K562 (cell line): Measurements from ENCODE around the gene BMP4. TPM values are rescaled to one million over a fixed set of nuclear protein-coding genes. Genes with fewer than 3 reads are reported as not detected.

Experiments
- ATAC-seq: fragments of 200-7000 bp; cut with Tn5 transposase; 3 replicates; pipeline ENCODE4 v1.9.1; 2020; ENCODE audit warnings: moderate library complexity
- BruUV-seq: library from RNA; stranded (reverse); fragments of 400-500 nt; replicated peaks from 2 replicates; lab custom pipeline; 2021; lab: Mats Ljungman, UMichigan
- CTCF ChIA-PET: fragments of 300-600 bp; formaldehyde crosslinking; extraction: SDS; loops from one replicate; lab custom pipeline; 2021; ENCODE audit warnings: low intra/inter-chr PET ratio; lab: Yijun Ruan, JAX
- POLR2A ChIA-PET: fragments of 300-600, 350-650 bp; sonication (Branson Sonifier 250); formaldehyde crosslinking; extraction: SDS; loops from one replicate; lab custom pipeline; 2021; ENCODE audit warnings: antibody characterized with exemption, inconsistent platforms; lab: Yijun Ruan, JAX
- DNase-seq, 4 experiments: peaks; one replicate each; pipeline versions ENCODE4 v3.0.0 to v3.0.0-alpha.2; 2011 to 2018; ENCODE audit warnings: low spot score in 3 of 4, mixed read lengths in 3 of 4; ENCODE audit errors: extremely low read depth in 1 of 4
- FAIRE-seq: peaks from 2 replicates; lab custom pipeline; 2011; peaks lifted over from hg19 to GRCh38; lab: Jason Lieb, UNC
- H2AFZ ChIP-seq: 2 replicates; pipeline ENCODE4 v1.6.0; 2011; ENCODE audit warnings: low read depth, low read length, control low read depth, inconsistent platforms
- H3K27ac ChIP-seq: fragments of 200-600 bp; 3 replicates; pipeline ENCODE4 v1.8.0; 2011; ENCODE audit warnings: low read depth, mild to moderate bottlenecking, control low read depth, inconsistent platforms, low read length, moderate library complexity, mixed read lengths; ENCODE audit errors: extremely low read depth
- H3K27me3 ChIP-seq, 2 experiments: fragments of 300-600 bp in 1 of 2; 2 replicates in 1 of 2; 3 replicates in 1 of 2; pipeline versions ENCODE4 v1.6.0 to v1.8.0; 2011; ENCODE audit warnings: inconsistent platforms in 2 of 2, low read length in 2 of 2, mild to moderate bottlenecking in 1 of 2, mixed read lengths in 1 of 2, moderate library complexity in 1 of 2; ENCODE audit not compliant: control insufficient read depth in 2 of 2, insufficient read depth in 2 of 2
- H3K36me3 ChIP-seq: fragments of 300-600 bp; 3 replicates; pipeline ENCODE4 v1.8.0; 2011; ENCODE audit warnings: mild to moderate bottlenecking, low read length, inconsistent platforms; ENCODE audit not compliant: control insufficient read depth, insufficient read depth
- H3K4me1 ChIP-seq, 2 experiments: fragments of 200-600 bp in 1 of 2; replicated peaks in 1 of 2; 2 replicates in 1 of 2; 3 replicates in 1 of 2; pipeline versions ENCODE4 v1.5.1 to v1.8.0; 2011; ENCODE audit warnings: inconsistent platforms in 2 of 2, low read length in 2 of 2, mild to moderate bottlenecking in 1 of 2, mixed read lengths in 1 of 2, moderate library complexity in 1 of 2; ENCODE audit not compliant: control insufficient read depth in 2 of 2, insufficient read depth in 2 of 2
- H3K4me2 ChIP-seq: 2 replicates; pipeline ENCODE4 v1.6.1; 2011; ENCODE audit warnings: low read length, control low read depth, inconsistent platforms, mixed read lengths; ENCODE audit not compliant: insufficient read depth
- H3K4me3 ChIP-seq: fragments of 200-600 bp; sonication (generic), shearing (Covaris generic); 2 replicates; pipeline ENCODE4 v1.5.1; 2016; ENCODE audit warnings: control low read depth, inconsistent platforms
- H3K79me2 ChIP-seq: fragments of 200-600 bp; 3 replicates; pipeline ENCODE4 v1.8.0; 2011; ENCODE audit warnings: low read length, inconsistent platforms; ENCODE audit not compliant: control insufficient read depth, insufficient read depth
- H3K9ac ChIP-seq, 2 experiments: 2 replicates each; pipeline versions ENCODE4 v1.6.0 to v1.6.1; 2011; ENCODE audit warnings: low read depth in 2 of 2, low read length in 2 of 2, control low read depth in 1 of 2, inconsistent platforms in 1 of 2, mild to moderate bottlenecking in 1 of 2, mixed read lengths in 1 of 2; ENCODE audit not compliant: insufficient read depth in 1 of 2
- H3K9me1 ChIP-seq: one replicate; pipeline ENCODE4 v1.6.0; 2011; ENCODE audit warnings: inconsistent platforms, mild to moderate bottlenecking, low read length, moderate library complexity; ENCODE audit not compliant: control insufficient read depth, insufficient read depth
- H3K9me3 ChIP-seq: replicated peaks from 2 replicates; pipeline ENCODE4 v1.5.1; 2011; ENCODE audit warnings: low read depth, low read length, inconsistent platforms; ENCODE audit not compliant: control insufficient read depth, insufficient read depth
- H4K20me1 ChIP-seq: replicated peaks from 2 replicates; pipeline ENCODE4 v1.6.1; 2011; ENCODE audit warnings: low read length, inconsistent platforms, mixed read lengths; ENCODE audit not compliant: control insufficient read depth, insufficient read depth
- ARNT ChIP-seq, 2 experiments: fragments of 450-650 bp; IDR thresholded peaks; 2 replicates each; pipeline ENCODE4 v1.6.1; 2016; ENCODE audit warnings: mild to moderate bottlenecking in 1 of 2
- BCOR ChIP-seq: fragments of 450-650 bp; IDR thresholded peaks from 2 replicates; pipeline ENCODE4 v1.6.1; 2016
- E2F4 ChIP-seq: sonication (generic); formaldehyde crosslinking; IDR thresholded peaks from 2 replicates; pipeline ENCODE4 v1.8.0; 2022; ENCODE audit warnings: mild to moderate bottlenecking, low read depth, missing genetic modification reagents
- FOXM1 ChIP-seq, 2 experiments: fragments of 450-650 bp in 1 of 2; sonication (generic) in 1 of 2; formaldehyde crosslinking in 1 of 2; IDR thresholded peaks; 2 replicates each; pipeline versions ENCODE4 v1.6.1 to v1.9.0; 2017 to 2022; ENCODE audit warnings: low read depth in 2 of 2, mild to moderate bottlenecking in 2 of 2, missing genetic modification reagents in 1 of 2, moderate library complexity in 1 of 2
- HDAC2 ChIP-seq: fragments of 450-650 bp; IDR thresholded peaks from 2 replicates; pipeline ENCODE4 v1.6.1; 2016; ENCODE audit warnings: mild to moderate bottlenecking
- HNRNPK ChIP-seq: fragments of 200-400 bp; formaldehyde crosslinking; IDR thresholded peaks from one replicate; pipeline ENCODE4 v1.6.1; 2018; ENCODE audit warnings: mild to moderate bottlenecking, low read depth, low read length; ENCODE audit not compliant: poor library complexity, severe bottlenecking
- LARP7 ChIP-seq: fragments of 450-650 bp; IDR thresholded peaks from 2 replicates; pipeline ENCODE4 v1.6.1; 2016
- MYBL2 ChIP-seq, 2 experiments: fragments of 450-650 bp in 1 of 2; sonication (generic) in 1 of 2; formaldehyde crosslinking in 1 of 2; IDR thresholded peaks; 2 replicates each; pipeline versions ENCODE4 v1.6.1 to v1.8.1; 2017 to 2022; ENCODE audit warnings: borderline replicate concordance in 1 of 2, inconsistent platforms in 1 of 2, low read depth in 1 of 2, mild to moderate bottlenecking in 1 of 2, missing genetic modification reagents in 1 of 2, moderate library complexity in 1 of 2
- RBM14 ChIP-seq: fragments of 200-400 bp; formaldehyde crosslinking; IDR thresholded peaks from 2 replicates; pipeline ENCODE4 v1.6.1; 2018; ENCODE audit warnings: low read depth, mild to moderate bottlenecking, low read length, moderate library complexity, borderline replicate concordance; ENCODE audit not compliant: insufficient read depth
- RFX1 ChIP-seq: fragments of 450-650 bp; IDR thresholded peaks from 2 replicates; pipeline ENCODE4 v1.6.1; 2016; ENCODE audit warnings: mild to moderate bottlenecking, moderate library complexity
- RFX7 ChIP-seq: fragments of 250-450 bp; sonication (Bioruptor Pico); IDR thresholded peaks from 2 replicates; pipeline ENCODE4 v1.5.1; 2021; ENCODE audit warnings: mild to moderate bottlenecking
- SNIP1 ChIP-seq: fragments of 450-650 bp; IDR thresholded peaks from 2 replicates; pipeline ENCODE4 v1.7.1; 2017; ENCODE audit warnings: low read depth, mild to moderate bottlenecking
- TEAD1 ChIP-seq, 2 experiments: fragments of 450-650 bp in 1 of 2; sonication (generic) in 1 of 2; formaldehyde crosslinking; IDR thresholded peaks; 2 replicates each; pipeline versions ENCODE4 v1.4.0 to v1.8.0; 2020 to 2022; ENCODE audit warnings: mild to moderate bottlenecking in 2 of 2, missing genetic modification reagents in 1 of 2
- TRIM25 ChIP-seq: fragments of 450-650 bp; IDR thresholded peaks from 2 replicates; pipeline ENCODE4 v1.7.0; 2016; ENCODE audit warnings: borderline replicate concordance
- ZNF395 ChIP-seq: fragments of 200-800 bp; sonication (Bioruptor generic); IDR thresholded peaks from 2 replicates; pipeline ENCODE4 v1.6.1; 2017; ENCODE audit warnings: missing genetic modification characterization, missing compliant biosample characterization
- ZNF644 ChIP-seq: fragments of 200-800 bp; sonication (Bioruptor generic); IDR thresholded peaks from 2 replicates; pipeline ENCODE4 v1.6.1; 2016; ENCODE audit warnings: low read depth, missing genetic modification characterization, missing compliant biosample characterization
- ZNF764 ChIP-seq: fragments of 250-450 bp; sonication (Bioruptor Pico); IDR thresholded peaks from 2 replicates; pipeline ENCODE4 v1.4.0; 2020; ENCODE audit warnings: low read depth, mild to moderate bottlenecking, moderate library complexity
- WGBS: fragments of 100-300 bp; shearing (Covaris generic); methylation state at CpG from one replicate; pipeline ENCODE4 v1.1.6; 2016; ENCODE audit warnings: low coverage, mixed read lengths; ENCODE audit not compliant: insufficient coverage; ENCODE audit errors: missing lambda C conversion rate; 5-methylcytosine and 5-hydroxymethylcytosine counted together
- in situ Hi-C: fragments of 300-500 bp; cut with MboI; formaldehyde crosslinking; loops from 4 replicates; pipeline ENCODE4 v1.15.0; 2018; ENCODE audit warnings: inconsistent platforms, mixed read lengths
- intact Hi-C: fragments of 100-400 bp; cut with micrococcal nuclease; formaldehyde crosslinking; loops from 2 replicates; pipeline ENCODE4 v1.14.2; 2022
- polyA plus RNA-seq, 8 experiments: library from polyadenylated mRNA; depleted of rRNA in 4 of 8; stranded (reverse) in 5 of 8; unstranded in 3 of 8; fragments of >200 nt; fragmentation: Nextera tagmentation in 2 of 8; fragmentation: Illumina TruSeq in 1 of 8; extraction: Ambion mirVana in 2 of 8; extraction: Trizol in 1 of 8; gene quantifications; 2 replicates each; pipeline versions ENCODE4 v1.2.1 to v1.2.3, GENCODE V29; 2011 to 2014; ENCODE audit warnings: inconsistent platforms in 1 of 8, missing spikeins in 1 of 8
- total RNA-seq, 7 experiments: library from RNA; depleted of rRNA in 6 of 7; stranded (reverse); fragments of >200 nt in 6 of 7; fragmentation: Illumina TruSeq in 2 of 7; extraction: Trizol in 2 of 7; gene quantifications; 2 replicates each; pipeline versions ENCODE4 v1.2.1 to v1.2.3, GENCODE V29; 2011 to 2021; ENCODE audit warnings: low replicate concordance in 1 of 7

The BMP4 gene
- total and polyA plus RNA-seq, 9 of the 15 experiments (the other 6 are each of a cell fraction or from before 2014, with no cell fraction given): not detected

GRCh38 chr14:53999061-53999488 is 42.5 kb upstream of the BMP4 start:
- TF ChIP-seq ZNF644 (no peak), E2F4 (CRISPR knock-in tag) (no peak), SNIP1 (no peak), TRIM25 (no peak), BCOR (no peak), RFX1 (no peak), ZNF764 (CRISPR knock-in tag) (no peak), LARP7 (no peak), RBM14 (no peak), TEAD1 (CRISPR knock-in tag; IDR thresholded peaks at IDR 0.05) (no peak), ARNT (IDR thresholded peaks at IDR 0.05) (no peak), FOXM1 (IDR thresholded peaks at IDR 0.05; ENCODE audit: low read depth) (no peak), FOXM1 (CRISPR knock-in tag; IDR thresholded peaks at IDR 0.05; ENCODE audit: low read depth) (no peak), HDAC2 (no peak), RFX7 (CRISPR knock-in tag) (no peak), HNRNPK (no peak), ZNF395 (CRISPR knock-in tag) (no peak), MYBL2 (IDR thresholded peaks at IDR 0.05; ENCODE audit: low read depth) (no peak), MYBL2 (CRISPR knock-in tag; IDR thresholded peaks at IDR 0.05; ENCODE audit: borderline replicate concordance) (no peak)
- Histone ChIP-seq H4K20me1 (no peaks in the 10 kb centered on the region), H3K9me1 (no peaks in the 10 kb centered on the region), H3K9ac (no peak overlapping the region), H3K4me2 (no peak overlapping the region), H2AFZ (no peak overlapping the region), H3K27ac (no peak overlapping the region), H3K9me3 (no peaks in the 10 kb centered on the region), H3K27me3 (no peaks in the 10 kb centered on the region), H3K79me2 (no peaks in the 10 kb centered on the region), H3K4me1 (no peaks in the 10 kb centered on the region), H3K4me3 (no peak overlapping the region), H3K36me3 (no peaks in the 10 kb centered on the region)
- in situ Hi-C loops (no loop called here), intact Hi-C loops (no loop called here)
- no TSS peak for BruUV-seq
- POLR2A ChIA-PET: no interaction called here
- DNase-seq (no peak), ATAC-seq (no peak), FAIRE-seq (no peak)
- 0% methylated on average over 5 of the region's 5 CpGs for WGBS
- CTCF ChIA-PET: no interaction called here
